Measurements from ENCODE around the gene KISS1R.
"Not testable (repeated sequence)": the region's sequence is repeated elsewhere in the genome, so short reads cannot be mapped to it uniquely, and the experiment has no call there.

KISS1R gene

GRCh38 chr19:917323-918151, at the start of gene KISS1R:
KISS1R (plus strand) TSS chr19:917333; CDS start chr19:917503, 170 bp downstream.
- no peak for DNase-seq

- DNase-seq: no peak
These were observed 49.2 kb upstream of the KISS1R start for GRCh38 chr19:867855-868457.

- no peak for DNase-seq
These were observed 48.5 kb upstream of the KISS1R start for GRCh38 chr19:868458-869244.

- peak; percentile 96 for DNase-seq
These were observed 47.6 kb upstream of the KISS1R start for GRCh38 chr19:869245-870177.

GRCh38 chr19:870314-870713, 46.8 kb upstream of the KISS1R start:
- DNase-seq: no peak

GRCh38 chr19:870963-871401, 46.2 kb upstream of the KISS1R start:
- no peak for DNase-seq

- no peak for DNase-seq
These were observed 45.5 kb upstream of the KISS1R start for GRCh38 chr19:871446-872265.

- DNase-seq: no peak
These were observed 44.7 kb upstream of the KISS1R start for GRCh38 chr19:872266-872951.

GRCh38 chr19:873084-873483, 44.0 kb upstream of the KISS1R start:
- DNase-seq: peak; percentile 24

- DNase-seq: no peak
These were observed 43.5 kb upstream of the KISS1R start for GRCh38 chr19:873561-874041.

GRCh38 chr19:875265-875879, 41.8 kb upstream of the KISS1R start:
- DNase-seq: no peak

- DNase-seq: no peak
These were observed 41.0 kb upstream of the KISS1R start for GRCh38 chr19:876089-876488.

- DNase-seq: no peak
These were observed 40.3 kb upstream of the KISS1R start for GRCh38 chr19:876780-877314.

- DNase-seq: not testable (repeated sequence)
These were observed 39.0 kb upstream of the KISS1R start for GRCh38 chr19:877992-878660.

GRCh38 chr19:878751-879561, 38.2 kb upstream of the KISS1R start:
- not testable (repeated sequence) for DNase-seq

GRCh38 chr19:879711-880438, 37.3 kb upstream of the KISS1R start:
- DNase-seq: no peak

- no peak for DNase-seq
These were observed 35.6 kb upstream of the KISS1R start for GRCh38 chr19:881385-882071.
